GM06990 (cell line): ENCODE measurements around the gene GXYLT1.

ENCODE experiments used
- DNase-seq: peaks from one replicate; pipeline ENCODE4 v3.0.0-alpha.2; 2011; ENCODE audit not compliant: insufficient read length; ENCODE audit errors: extremely low read depth
- H3K27me3 ChIP-seq: replicated peaks from 2 replicates; pipeline ENCODE4 v1.6.0; 2011; ENCODE audit warnings: low read length; ENCODE audit not compliant: control insufficient read depth, insufficient read depth
- H3K36me3 ChIP-seq: 2 replicates; pipeline ENCODE4 v1.5.1; 2011; ENCODE audit warnings: low read length; ENCODE audit not compliant: control insufficient read depth, insufficient read depth
- H3K4me3 ChIP-seq: replicated peaks from 2 replicates; pipeline ENCODE4 v1.5.1; 2011; ENCODE audit warnings: low read depth, mild to moderate bottlenecking, control low read depth, low read length
- TF ChIP-seq, protein P1 (sequence below): IDR thresholded peaks from 2 replicates; pipeline ENCODE4 v1.5.1; 2011; ENCODE audit warnings: low read length, control low read depth, mild to moderate bottlenecking, inconsistent platforms; ENCODE audit not compliant: insufficient read depth, poor library complexity, severe bottlenecking

The GXYLT1 gene

GRCh38 chr12:42090899-42091298, 53.8 kb downstream of the GXYLT1 start:
- DNase-seq = no peak
- no peaks in the 10 kb centered on the region for H3K27me3 ChIP-seq
- H3K4me3 ChIP-seq = no peak overlapping the region
- peaks cover 1% of the 10 kb centered on the region for H3K36me3 ChIP-seq
- TF ChIP-seq, protein P1, sequence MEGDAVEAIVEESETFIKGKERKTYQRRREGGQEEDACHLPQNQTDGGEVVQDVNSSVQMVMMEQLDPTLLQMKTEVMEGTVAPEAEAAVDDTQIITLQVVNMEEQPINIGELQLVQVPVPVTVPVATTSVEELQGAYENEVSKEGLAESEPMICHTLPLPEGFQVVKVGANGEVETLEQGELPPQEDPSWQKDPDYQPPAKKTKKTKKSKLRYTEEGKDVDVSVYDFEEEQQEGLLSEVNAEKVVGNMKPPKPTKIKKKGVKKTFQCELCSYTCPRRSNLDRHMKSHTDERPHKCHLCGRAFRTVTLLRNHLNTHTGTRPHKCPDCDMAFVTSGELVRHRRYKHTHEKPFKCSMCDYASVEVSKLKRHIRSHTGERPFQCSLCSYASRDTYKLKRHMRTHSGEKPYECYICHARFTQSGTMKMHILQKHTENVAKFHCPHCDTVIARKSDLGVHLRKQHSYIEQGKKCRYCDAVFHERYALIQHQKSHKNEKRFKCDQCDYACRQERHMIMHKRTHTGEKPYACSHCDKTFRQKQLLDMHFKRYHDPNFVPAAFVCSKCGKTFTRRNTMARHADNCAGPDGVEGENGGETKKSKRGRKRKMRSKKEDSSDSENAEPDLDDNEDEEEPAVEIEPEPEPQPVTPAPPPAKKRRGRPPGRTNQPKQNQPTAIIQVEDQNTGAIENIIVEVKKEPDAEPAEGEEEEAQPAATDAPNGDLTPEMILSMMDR = no peak

GRCh38 chr12:42086031-42086430, 58.6 kb downstream of the GXYLT1 start:
- TF ChIP-seq, protein P1 = no peak
- DNase-seq = no peak
- Histone ChIP-seq H3K36me3 (no peaks in the 10 kb centered on the region; the same call in 1 of the 2 replicates), H3K4me3 (no peak overlapping the region), H3K27me3 (no peaks in the 10 kb centered on the region)

DNA sequence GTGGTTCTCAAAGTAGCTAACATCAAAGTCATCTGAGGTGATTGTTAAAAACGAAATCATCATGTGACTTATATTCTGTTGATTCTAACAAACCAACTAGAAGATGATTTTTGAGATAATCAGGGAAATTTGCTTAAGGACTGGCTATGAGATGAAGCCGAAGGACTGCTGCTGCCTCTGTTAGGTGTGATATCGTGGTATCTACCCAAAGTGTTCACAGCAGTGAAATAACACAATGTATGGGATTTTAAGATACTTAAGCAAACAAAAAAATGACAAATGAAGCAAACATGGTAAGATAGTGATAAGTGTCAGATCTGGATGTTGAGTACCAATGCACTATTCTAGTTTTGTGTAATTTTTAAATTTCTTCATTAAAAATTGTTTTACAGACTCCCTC, 59.1 kb downstream of the GXYLT1 start:
- Histone ChIP-seq H3K4me3 (no peak overlapping the region), H3K36me3 (no peaks in the 10 kb centered on the region; the same call in 1 of the 2 replicates), H3K27me3 (no peaks in the 10 kb centered on the region)
- no peak for DNase-seq
- TF ChIP-seq, protein P1 = no peak

GRCh38 chr12:42084522-42084921, 60.2 kb downstream of the GXYLT1 start:
- no peak for DNase-seq
- Histone ChIP-seq H3K36me3 (no peaks in the 10 kb centered on the region; the same call in 1 of the 2 replicates), H3K4me3 (no peak overlapping the region), H3K27me3 (no peaks in the 10 kb centered on the region)
- TF ChIP-seq, protein P1 = no peak

DNA sequence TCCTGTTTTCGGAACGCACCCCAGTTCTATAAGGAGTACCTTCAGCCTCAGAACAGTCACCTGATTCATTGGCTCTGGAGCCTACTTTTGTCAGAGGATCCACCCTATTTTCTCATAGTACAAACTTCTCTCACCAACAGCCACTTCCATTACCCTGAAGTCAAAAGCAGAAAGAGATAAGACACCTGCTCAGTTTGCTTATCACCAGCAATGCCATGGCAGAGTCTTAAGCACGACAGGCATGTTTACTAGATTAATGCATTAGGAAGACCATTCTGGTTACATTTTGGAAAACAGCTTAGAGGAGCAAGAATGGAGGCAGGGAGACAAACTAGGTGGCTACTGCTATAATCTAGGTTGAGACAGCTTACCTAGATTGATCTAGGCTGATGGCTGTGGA, 67.7 kb downstream of the GXYLT1 start:
- Histone ChIP-seq H3K4me3 (no peak overlapping the region), H3K36me3 (no peaks in the 10 kb centered on the region), H3K27me3 (no peaks in the 10 kb centered on the region)
- no peak for DNase-seq
- TF ChIP-seq, protein P1 = no peak

DNA sequence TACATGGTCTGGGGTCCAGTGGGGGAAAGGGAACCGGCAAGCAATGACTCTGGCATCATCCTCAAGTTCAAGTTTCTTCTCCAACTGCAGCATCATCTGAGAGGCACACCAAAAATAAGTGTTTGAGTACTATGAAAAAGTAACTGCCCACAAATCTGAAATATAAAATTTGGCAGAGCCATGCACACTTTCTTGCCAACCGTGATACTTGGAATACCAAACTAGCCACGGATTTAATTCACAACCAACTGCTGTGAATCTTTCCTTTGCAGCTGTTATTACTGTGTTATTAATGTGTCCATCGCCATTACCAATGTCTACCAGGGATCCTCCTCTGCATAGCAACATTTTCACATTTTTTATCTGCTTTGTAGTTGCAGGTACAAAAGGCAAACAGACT, 74.6 kb downstream of the GXYLT1 start:
- Histone ChIP-seq H3K4me3 (no peak overlapping the region), H3K36me3 (no peaks in the 10 kb centered on the region), H3K27me3 (no peaks in the 10 kb centered on the region)
- TF ChIP-seq, protein P1 = no peak
- DNase-seq = no peak
